GM12874 (cell line): Measurements from ENCODE around the gene FGFR1OP2.

Experiments used
- TF ChIP-seq, protein P1 (sequence below): IDR thresholded peaks from 2 replicates; pipeline ENCODE4 v1.5.1; 2011; ENCODE audit warnings: low read depth, mild to moderate bottlenecking, control low read depth, low read length, moderate library complexity; ENCODE audit not compliant: insufficient read depth

Gene FGFR1OP2

DNA sequence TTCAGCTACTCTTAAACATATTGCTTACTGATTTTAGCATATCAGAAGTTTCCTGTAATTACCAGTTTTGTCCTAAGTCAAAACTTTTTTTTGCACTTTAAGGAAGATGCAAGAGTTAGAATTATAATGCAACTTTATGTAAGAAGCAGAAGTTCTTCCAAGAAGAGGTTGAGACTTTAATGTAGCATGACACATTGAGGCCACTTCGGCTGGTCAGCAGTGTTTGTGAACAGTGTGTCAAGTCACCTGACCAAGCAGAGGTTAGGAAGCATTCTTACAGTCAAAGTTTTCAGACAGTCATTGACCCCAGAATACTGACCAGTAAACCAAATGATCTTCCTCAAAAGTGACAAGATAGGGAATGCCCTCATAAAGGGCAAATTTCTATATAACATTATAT, 15.2 kb downstream of the FGFR1OP2 start:
- TF ChIP-seq, protein P1, sequence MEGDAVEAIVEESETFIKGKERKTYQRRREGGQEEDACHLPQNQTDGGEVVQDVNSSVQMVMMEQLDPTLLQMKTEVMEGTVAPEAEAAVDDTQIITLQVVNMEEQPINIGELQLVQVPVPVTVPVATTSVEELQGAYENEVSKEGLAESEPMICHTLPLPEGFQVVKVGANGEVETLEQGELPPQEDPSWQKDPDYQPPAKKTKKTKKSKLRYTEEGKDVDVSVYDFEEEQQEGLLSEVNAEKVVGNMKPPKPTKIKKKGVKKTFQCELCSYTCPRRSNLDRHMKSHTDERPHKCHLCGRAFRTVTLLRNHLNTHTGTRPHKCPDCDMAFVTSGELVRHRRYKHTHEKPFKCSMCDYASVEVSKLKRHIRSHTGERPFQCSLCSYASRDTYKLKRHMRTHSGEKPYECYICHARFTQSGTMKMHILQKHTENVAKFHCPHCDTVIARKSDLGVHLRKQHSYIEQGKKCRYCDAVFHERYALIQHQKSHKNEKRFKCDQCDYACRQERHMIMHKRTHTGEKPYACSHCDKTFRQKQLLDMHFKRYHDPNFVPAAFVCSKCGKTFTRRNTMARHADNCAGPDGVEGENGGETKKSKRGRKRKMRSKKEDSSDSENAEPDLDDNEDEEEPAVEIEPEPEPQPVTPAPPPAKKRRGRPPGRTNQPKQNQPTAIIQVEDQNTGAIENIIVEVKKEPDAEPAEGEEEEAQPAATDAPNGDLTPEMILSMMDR = no peak

DNA sequence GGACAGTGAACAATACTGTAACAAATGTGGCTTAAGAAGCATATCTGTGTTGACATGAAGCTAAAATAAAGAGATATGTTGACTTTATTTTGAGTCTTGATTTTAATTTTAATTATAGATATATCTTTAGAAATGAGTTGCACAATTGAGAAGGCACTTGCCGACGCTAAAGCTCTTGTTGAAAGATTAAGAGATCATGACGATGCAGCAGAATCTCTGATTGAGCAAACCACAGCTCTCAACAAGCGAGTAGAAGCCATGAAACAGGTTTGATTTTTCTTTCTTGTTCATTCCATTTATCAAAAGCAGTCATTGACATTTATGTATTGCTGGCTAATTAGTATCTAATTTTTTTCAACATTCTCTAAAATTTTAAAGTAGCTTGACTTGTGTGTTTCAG, 15.8 kb downstream of the FGFR1OP2 start:
- TF ChIP-seq, protein P1 = no peak

DNA sequence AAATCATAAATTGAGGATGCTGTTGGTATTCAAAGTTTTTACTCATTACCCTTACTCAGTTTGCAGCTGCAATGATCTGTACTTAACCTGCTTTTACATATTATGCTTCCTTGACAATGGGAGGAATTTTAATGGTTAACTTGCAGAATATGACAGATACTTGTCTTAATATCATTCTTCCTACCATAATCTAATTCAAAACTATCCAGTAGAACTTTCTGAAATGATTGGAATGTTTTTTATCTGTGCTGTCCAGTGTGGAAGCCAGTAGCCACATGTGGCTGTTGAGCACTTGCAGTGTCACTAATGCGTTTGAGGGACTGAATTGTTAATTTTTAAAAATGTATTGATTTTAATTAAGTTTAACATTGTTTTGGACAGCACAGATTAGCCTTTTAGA, 23.5 kb downstream of the FGFR1OP2 start:
- TF ChIP-seq, protein P1 = no peak

DNA sequence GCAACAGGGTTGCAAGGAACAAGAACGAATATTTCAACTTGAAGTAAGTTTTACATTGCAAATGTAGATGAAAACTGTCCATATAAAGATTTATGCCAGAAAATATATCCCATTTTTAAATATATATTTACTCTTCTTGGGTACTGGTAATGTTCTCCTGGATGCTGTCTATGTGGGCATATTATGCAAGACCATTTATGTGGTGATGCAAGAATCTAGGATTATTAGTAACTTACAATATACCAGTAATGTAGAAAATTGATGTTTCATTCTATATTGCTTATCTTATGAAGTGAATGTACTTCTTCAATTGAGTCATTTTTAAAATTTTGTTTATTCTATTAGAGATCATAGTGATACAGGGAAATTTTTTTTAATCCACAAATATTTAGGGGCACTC, 25.1 kb downstream of the FGFR1OP2 start:
- TF ChIP-seq, protein P1 = no peak

DNA sequence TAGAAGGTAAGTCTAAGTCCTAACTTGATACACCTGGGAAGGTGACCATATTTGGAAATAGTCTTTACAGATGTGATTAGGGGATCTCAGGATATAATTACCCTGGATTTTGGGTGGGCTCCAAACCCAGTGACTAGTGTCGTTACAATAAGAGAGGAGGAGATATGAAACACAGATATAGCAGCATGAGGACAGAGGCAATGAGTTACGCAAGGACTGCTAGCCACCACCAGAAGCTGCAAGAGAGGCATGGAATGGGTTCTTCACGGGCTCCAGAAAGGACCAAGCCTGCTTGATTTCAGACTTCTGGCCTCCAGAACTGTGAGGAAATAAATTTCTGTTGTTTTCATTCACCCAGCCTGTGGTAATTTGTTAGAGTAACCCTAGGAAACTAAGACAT, 28.6 kb downstream of the FGFR1OP2 start:
- TF ChIP-seq, protein P1 = no peak

DNA sequence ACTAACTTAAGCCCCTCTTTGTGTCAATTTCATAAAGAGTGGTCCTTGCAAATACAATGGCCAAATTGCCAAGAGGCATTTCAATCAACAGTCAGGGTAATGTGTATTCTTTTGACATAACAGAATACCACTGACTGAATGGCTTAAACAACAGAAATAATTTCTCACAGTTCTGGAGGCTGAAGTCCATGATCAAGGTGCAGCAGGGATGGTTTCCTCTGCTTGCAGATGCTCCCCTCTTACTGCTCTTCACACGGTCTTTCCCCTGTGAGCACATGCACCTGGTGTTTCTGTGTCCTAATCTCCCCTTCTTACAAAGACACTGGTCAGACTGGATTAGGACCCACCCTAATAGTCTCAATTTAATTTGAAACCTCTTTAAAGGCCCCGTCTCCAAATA, 31.9 kb downstream of the FGFR1OP2 start:
- TF ChIP-seq, protein P1 = no peak

DNA sequence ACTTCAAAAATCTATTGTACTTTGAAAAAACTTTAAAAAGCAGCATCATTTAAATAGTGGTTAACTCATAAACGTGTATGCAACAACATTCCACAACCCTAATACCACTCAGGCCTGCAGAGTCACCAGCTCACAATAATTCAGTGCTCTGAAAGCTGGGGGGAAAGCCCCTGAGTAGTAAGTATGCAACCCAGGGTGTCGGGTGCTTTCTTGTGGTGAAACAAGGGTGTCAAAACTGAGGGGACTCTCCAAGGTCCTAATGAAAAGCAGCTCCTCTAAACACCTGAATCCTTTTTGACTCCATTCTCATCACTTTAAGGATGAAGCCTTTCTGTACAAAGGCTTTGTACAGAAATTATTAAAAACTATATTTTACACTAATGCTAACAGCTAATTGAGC, 33.7 kb downstream of the FGFR1OP2 start:
- TF ChIP-seq, protein P1 = no peak

DNA sequence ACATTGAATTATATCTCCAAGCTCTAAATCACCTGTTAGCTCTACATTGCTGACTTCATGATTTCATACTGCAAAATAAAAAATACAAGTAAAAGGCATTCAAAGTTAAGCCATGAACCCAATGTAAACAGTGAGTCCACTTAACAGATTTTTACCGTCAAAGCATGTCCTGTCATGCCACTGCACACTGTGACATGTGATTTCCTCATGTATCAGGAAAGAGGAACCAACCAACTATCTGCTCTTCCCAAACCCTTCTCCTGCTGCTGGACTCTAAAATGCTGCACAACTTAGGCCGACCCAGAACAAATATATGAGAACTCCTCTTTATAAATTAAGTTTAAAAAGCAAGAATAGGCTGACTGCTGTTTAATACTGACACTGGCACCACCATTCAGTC, 38.4 kb downstream of the FGFR1OP2 start:
- TF ChIP-seq, protein P1 = no peak
